ENCODE results near the gene CASZ1.

- TF ChIP-seq CTCF (IDR thresholded peaks at IDR 0.05) (no peak), POLR2AphosphoS5 (IDR thresholded peaks at IDR 0.05) (no peak), POLR2A (IDR thresholded peaks at IDR 0.05) (no peak), EP300 (IDR thresholded peaks at IDR 0.05) (no peak)
These were observed 104.7 kb downstream of the CASZ1 start for GRCh38 chr1:10691740-10692125.

Data from stomach (tissue), 4 donors.